ENCODE measurements around the gene CFTR. TPM values are rescaled to one million over a fixed set of nuclear protein-coding genes. Genes with fewer than 3 reads are reported as not detected.

CFTR gene
- total RNA-seq, 1 donor from 2014 or later = not detected

GRCh38 chr7:117690147-117690546, 210.3 kb downstream of the CFTR start:
- Mint-ChIP-seq H3K4me3 (no peak overlapping the region), H3K9me3 (no peaks in the 10 kb centered on the region), H3K27ac (no peak overlapping the region), H3K36me3 (ENCODE audit: low read depth) (no peaks in the 10 kb centered on the region), H3K4me1 (no peaks in the 10 kb centered on the region), H3K27me3 (no peaks in the 10 kb centered on the region)
- POLR2A ChIA-PET = no interaction called here
- ATAC-seq (ENCODE audit: low read depth) = no peak
- CTCF ChIA-PET = no interaction called here
- DNase-seq = no peak
- intact Hi-C loops (cut with micrococcal nuclease) = no loop called here
- TF ChIP-seq, protein P1, sequence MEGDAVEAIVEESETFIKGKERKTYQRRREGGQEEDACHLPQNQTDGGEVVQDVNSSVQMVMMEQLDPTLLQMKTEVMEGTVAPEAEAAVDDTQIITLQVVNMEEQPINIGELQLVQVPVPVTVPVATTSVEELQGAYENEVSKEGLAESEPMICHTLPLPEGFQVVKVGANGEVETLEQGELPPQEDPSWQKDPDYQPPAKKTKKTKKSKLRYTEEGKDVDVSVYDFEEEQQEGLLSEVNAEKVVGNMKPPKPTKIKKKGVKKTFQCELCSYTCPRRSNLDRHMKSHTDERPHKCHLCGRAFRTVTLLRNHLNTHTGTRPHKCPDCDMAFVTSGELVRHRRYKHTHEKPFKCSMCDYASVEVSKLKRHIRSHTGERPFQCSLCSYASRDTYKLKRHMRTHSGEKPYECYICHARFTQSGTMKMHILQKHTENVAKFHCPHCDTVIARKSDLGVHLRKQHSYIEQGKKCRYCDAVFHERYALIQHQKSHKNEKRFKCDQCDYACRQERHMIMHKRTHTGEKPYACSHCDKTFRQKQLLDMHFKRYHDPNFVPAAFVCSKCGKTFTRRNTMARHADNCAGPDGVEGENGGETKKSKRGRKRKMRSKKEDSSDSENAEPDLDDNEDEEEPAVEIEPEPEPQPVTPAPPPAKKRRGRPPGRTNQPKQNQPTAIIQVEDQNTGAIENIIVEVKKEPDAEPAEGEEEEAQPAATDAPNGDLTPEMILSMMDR (IDR thresholded peaks at IDR 0.05) = no peak

GRCh38 chr7:117692338-117692737, 212.5 kb downstream of the CFTR start:
- CTCF ChIA-PET = no interaction called here
- Mint-ChIP-seq H3K4me1 (no peaks in the 10 kb centered on the region), H3K9me3 (no peaks in the 10 kb centered on the region), H3K4me3 (no peak overlapping the region), H3K27ac (no peak overlapping the region), H3K27me3 (no peaks in the 10 kb centered on the region), H3K36me3 (ENCODE audit: low read depth) (no peaks in the 10 kb centered on the region)
- no peak for DNase-seq
- no peak for ATAC-seq (ENCODE audit: low read depth)
- intact Hi-C loops (cut with micrococcal nuclease) = no loop called here
- POLR2A ChIA-PET = no interaction called here
- TF ChIP-seq, protein P1 (IDR thresholded peaks at IDR 0.05) = no peak

GRCh38 chr7:117698018-117698417, 218.2 kb downstream of the CFTR start:
- H3K27me3 Mint-ChIP-seq = no peaks in the 10 kb centered on the region
- intact Hi-C loops (cut with micrococcal nuclease) = no loop called here
- no peak for DNase-seq
- H3K4me3 Mint-ChIP-seq = no peak overlapping the region
- no peak for ATAC-seq (ENCODE audit: low read depth)
- CTCF ChIA-PET = no interaction called here
- H3K36me3 Mint-ChIP-seq (ENCODE audit: low read depth) = no peaks in the 10 kb centered on the region
- H3K27ac Mint-ChIP-seq = no peak overlapping the region
- H3K4me1 Mint-ChIP-seq = no peaks in the 10 kb centered on the region
- POLR2A ChIA-PET = no interaction called here
- no peaks in the 10 kb centered on the region for H3K9me3 Mint-ChIP-seq
- TF ChIP-seq, protein P1 (IDR thresholded peaks at IDR 0.05) = no peak

- ChIA-PET CTCF (no interaction called here), POLR2A (no interaction called here)
- no peak for DNase-seq
- no peak for ATAC-seq (ENCODE audit: low read depth)
- intact Hi-C loops (cut with micrococcal nuclease) = no loop called here
- peaks cover 2% of the 10 kb centered on the region for H3K9me3 Mint-ChIP-seq
- no peaks in the 10 kb centered on the region for H3K36me3 Mint-ChIP-seq (ENCODE audit: low read depth)
- no peaks in the 10 kb centered on the region for H3K4me1 Mint-ChIP-seq
- H3K27ac Mint-ChIP-seq = no peak overlapping the region
- no peaks in the 10 kb centered on the region for H3K27me3 Mint-ChIP-seq
- TF ChIP-seq, protein P1 (IDR thresholded peaks at IDR 0.05) = no peak
- no peak overlapping the region for H3K4me3 Mint-ChIP-seq
These were observed 224.2 kb downstream of the CFTR start for GRCh38 chr7:117704063-117704462.

DNA sequence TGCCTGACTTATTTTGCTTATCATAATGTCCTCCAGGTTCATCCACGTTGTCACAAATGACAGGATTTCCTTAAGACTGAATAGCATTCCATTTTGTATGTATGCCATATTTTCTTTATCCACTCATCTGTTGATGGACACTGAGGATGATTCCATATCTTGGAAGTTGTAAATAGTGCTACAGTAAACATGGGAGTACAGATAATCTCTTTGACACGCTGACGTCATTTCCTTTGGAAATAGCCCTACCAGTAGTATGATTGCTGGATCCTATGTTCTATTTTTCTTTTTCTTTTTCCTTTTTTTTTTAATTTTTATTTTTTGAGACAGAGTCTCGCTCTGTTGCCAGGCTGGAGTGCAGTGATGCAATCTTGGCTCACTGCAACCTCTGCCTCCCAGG, 225.8 kb downstream of the CFTR start:
- DNase-seq (no peak), ATAC-seq (ENCODE audit: low read depth) (no peak)
- POLR2A ChIA-PET = no interaction called here
- TF ChIP-seq, protein P1 (IDR thresholded peaks at IDR 0.05) = no peak
- intact Hi-C loops (cut with micrococcal nuclease) = no loop called here
- H3K27me3 Mint-ChIP-seq = no peaks in the 10 kb centered on the region
- no peaks in the 10 kb centered on the region for H3K4me1 Mint-ChIP-seq
- no peaks in the 10 kb centered on the region for H3K36me3 Mint-ChIP-seq (ENCODE audit: low read depth)
- CTCF ChIA-PET = no interaction called here
- no peak overlapping the region for H3K4me3 Mint-ChIP-seq
- H3K9me3 Mint-ChIP-seq = peaks cover 2% of the 10 kb centered on the region
- no peak overlapping the region for H3K27ac Mint-ChIP-seq

All from activated B cell treated with CpG ODN at 0.5 μM for 24 hours (primary cell).